Measurements from ENCODE around the gene NOC2L. TPM values are rescaled to one million over a fixed set of nuclear protein-coding genes. Genes with fewer than 3 reads are reported as not detected.
"Not testable (repeated sequence)": the region's sequence is repeated elsewhere in the genome, so short reads cannot be mapped to it uniquely, and the experiment has no call there.

NOC2L gene
- total and polyA plus RNA-seq, 2 experiments from 2014 or later, result 95.4 to 119 TPM

DNA sequence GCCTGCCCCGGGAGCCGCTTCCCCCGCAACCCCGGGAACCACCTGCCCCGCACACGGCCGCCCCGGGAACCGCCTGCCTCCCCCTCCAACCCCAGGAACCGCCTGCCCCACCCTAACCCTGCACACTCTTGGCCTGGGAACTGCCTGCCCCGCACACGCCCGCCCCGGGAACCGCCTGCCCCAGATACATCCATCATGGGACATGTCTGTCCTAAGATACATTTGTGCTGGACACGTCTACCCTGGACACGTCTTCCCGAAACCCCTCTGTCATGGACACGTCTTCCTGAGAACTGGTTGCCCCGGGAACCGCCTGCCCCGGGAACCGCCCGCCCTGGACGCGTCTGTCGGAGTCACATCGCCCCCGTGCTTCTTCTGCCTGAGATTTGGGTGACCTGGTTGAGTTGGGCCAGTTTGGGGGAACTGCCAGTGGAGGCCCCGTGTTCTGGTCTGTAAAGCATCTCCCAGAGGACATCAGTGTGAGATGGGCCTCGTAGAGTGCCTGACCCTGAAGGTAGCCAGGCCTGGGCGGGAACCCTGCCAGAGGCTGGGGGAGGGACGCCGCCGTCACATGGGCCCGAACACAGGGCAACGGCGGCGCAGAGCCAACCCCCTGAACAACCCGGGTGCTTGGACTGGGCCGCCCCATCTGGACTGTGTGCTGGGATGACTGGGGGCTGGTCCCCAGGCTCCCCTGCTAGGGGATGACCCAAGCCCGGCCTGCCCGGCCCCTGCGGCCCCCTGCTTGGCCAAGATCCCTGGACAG, 19.2 kb upstream of the NOC2L start:
- peaks cover 31% of the 10 kb centered on the region for H3K27me3 ChIP-seq
- H3K4me3 ChIP-seq, result no peak overlapping the region
- no peak overlapping the region for H3K27ac ChIP-seq
- H3K36me3 ChIP-seq, result no peaks in the 10 kb centered on the region
- H3K4me1 ChIP-seq (ENCODE audit: low read depth), result peaks cover 3% of the 10 kb centered on the region
- no peak for DNase-seq (ENCODE audit: low read depth in 1 of 2, low spot score in 1 of 2)
- H3K9me3 ChIP-seq (ENCODE audit: low read depth), result no peaks in the 10 kb centered on the region
- TF ChIP-seq, protein P1, sequence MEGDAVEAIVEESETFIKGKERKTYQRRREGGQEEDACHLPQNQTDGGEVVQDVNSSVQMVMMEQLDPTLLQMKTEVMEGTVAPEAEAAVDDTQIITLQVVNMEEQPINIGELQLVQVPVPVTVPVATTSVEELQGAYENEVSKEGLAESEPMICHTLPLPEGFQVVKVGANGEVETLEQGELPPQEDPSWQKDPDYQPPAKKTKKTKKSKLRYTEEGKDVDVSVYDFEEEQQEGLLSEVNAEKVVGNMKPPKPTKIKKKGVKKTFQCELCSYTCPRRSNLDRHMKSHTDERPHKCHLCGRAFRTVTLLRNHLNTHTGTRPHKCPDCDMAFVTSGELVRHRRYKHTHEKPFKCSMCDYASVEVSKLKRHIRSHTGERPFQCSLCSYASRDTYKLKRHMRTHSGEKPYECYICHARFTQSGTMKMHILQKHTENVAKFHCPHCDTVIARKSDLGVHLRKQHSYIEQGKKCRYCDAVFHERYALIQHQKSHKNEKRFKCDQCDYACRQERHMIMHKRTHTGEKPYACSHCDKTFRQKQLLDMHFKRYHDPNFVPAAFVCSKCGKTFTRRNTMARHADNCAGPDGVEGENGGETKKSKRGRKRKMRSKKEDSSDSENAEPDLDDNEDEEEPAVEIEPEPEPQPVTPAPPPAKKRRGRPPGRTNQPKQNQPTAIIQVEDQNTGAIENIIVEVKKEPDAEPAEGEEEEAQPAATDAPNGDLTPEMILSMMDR (IDR thresholded peaks at IDR 0.05; ENCODE audit: low read depth, low read length), result no peak

DNA sequence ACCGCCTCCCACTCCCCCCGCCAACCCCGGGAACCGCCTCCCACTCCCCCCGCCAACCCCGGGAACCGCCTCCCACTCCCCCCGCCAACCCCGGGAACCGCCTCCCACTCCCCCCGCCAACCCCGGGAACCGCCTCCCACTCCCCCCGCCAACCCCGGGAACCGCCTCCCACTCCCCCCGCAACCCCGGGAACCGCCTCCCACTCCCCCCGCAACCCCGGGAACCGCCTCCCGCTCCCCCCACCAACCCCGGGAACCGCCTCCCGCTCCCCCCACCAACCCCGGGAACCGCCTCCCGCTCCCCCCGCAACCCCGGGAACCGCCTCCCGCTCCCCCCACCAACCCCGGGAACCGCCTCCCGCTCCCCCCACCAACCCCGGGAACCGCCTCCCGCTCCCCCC, 17.7 kb upstream of the NOC2L start:
- peaks cover 39% of the 10 kb centered on the region for H3K27me3 ChIP-seq
- not testable (repeated sequence) for H3K36me3 ChIP-seq; DNase-seq (ENCODE audit: low read depth in 1 of 2, low spot score in 1 of 2); H3K27ac ChIP-seq; H3K9me3 ChIP-seq (ENCODE audit: low read depth); H3K4me1 ChIP-seq (ENCODE audit: low read depth); H3K4me3 ChIP-seq

DNA sequence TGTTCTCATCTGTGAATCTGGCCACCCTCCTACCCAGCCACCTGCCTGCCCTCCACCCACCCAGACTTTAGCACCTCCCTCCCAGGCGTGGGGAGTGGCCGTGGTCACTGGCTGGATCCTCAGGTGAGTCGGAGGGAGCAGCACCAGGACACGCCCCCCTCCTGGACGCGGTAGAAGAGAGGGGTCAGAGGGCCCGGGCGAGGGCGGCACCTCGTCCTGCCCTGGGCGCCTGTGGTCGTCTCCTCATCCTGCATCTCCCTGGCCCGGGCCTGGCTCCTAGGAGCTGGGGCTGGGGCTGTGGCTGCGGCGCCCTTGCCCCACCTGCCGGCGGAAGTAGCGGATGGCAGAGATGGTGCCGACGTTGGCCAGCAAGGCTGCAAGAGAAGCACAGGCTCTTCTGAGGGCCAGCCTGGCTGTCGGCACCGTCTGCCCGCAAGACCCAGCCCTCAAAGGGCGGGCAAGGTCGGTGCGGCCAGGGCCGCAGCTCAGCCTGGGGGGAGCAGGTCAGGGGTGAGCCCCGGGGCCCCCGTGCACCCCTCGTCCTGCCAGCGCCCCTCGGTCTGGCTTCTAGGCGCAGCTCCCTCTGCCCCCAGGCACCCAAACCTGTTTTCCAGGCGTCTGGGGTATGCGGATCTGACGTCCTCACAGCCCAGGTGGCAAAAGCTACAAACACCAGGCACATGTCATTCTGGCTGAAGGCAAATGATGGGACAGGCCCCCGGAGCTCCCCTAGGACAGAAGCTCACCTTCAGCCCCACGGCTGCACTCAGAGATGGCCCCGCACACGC, 17.0 kb upstream of the NOC2L start:
- peak; percentile 64 to 77 for DNase-seq (ENCODE audit: low read depth in 1 of 2, low spot score in 1 of 2)
- H3K4me1 ChIP-seq (ENCODE audit: low read depth), result peaks cover 3% of the 10 kb centered on the region
- no peak overlapping the region for H3K4me3 ChIP-seq
- H3K9me3 ChIP-seq (ENCODE audit: low read depth), result no peaks in the 10 kb centered on the region
- H3K27me3 ChIP-seq, result peaks cover 46% of the 10 kb centered on the region
- H3K27ac ChIP-seq, result no peak overlapping the region
- H3K36me3 ChIP-seq, result no peaks in the 10 kb centered on the region
- TF ChIP-seq, protein P1 (IDR thresholded peaks at IDR 0.05; ENCODE audit: low read depth, low read length), result peak; percentile 59

DNA sequence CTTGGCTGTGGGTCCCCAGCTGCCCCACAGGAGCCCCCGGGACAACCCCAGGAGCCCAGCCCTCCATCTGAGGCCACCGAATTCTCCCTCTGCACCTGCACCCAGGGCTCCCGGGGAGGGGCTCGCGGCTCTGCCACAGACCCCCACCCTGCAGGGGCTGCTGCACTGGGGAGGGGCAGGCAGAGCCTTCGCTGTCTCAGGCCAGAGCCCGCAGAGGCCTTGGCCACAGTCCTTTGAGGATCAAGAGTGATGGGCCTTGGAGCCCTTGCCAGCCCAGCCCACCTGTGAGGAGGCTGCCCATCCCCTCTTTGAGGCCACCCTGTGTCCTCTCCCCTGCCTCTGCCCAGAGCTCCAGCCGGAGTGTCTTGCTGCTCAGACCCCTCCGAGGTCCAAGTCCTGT, 16.3 kb upstream of the NOC2L start:
- Histone ChIP-seq H3K9me3 (ENCODE audit: low read depth) (no peaks in the 10 kb centered on the region), H3K4me1 (ENCODE audit: low read depth) (no peaks in the 10 kb centered on the region), H3K27me3 (peaks cover 53% of the 10 kb centered on the region), H3K4me3 (no peak overlapping the region), H3K36me3 (no peaks in the 10 kb centered on the region), H3K27ac (no peak overlapping the region)
- no peak for DNase-seq (ENCODE audit: low read depth in 1 of 2, low spot score in 1 of 2)
- TF ChIP-seq, protein P1 (IDR thresholded peaks at IDR 0.05; ENCODE audit: low read depth, low read length), result no peak

DNA sequence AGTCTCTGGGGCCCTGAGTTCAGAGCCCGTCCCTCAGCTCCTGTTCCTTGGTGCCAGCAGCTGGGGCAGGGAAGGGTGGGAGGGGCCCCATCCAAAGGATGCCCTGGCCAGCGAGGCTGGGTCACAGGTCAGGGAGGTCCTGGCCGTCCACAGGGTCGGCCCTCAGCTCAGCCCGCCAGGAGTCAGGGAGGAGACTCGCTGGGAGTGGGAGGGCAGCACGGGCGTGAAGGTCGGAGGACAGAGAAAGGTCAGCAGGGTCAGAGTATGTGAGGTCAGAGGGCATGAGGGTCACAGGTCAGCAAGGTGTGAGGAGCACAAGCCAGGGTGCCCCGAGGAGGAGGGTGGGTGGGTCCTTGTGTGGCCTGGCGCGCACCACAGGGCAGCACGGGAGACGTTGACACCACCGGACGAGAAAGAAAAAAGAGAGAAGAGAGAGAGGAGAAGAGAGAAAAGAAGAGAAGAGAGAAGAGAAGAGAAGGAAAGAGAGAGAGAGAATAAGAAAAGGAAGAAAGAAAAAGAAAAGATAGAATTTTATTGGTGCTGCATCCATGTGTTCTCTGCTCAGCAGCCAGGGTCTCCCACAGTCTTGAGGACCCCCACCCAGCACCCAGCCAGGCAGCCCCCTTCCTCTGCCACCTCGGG, 15.8 kb upstream of the NOC2L start:
- H3K27me3 ChIP-seq, result peaks cover 59% of the 10 kb centered on the region
- no peaks in the 10 kb centered on the region for H3K36me3 ChIP-seq
- DNase-seq (ENCODE audit: low read depth in 1 of 2, low spot score in 1 of 2), result no peak
- no peaks in the 10 kb centered on the region for H3K9me3 ChIP-seq (ENCODE audit: low read depth)
- H3K27ac ChIP-seq, result no peak overlapping the region
- TF ChIP-seq, protein P1 (IDR thresholded peaks at IDR 0.05; ENCODE audit: low read depth, low read length), result no peak
- H3K4me3 ChIP-seq, result no peak overlapping the region
- no peaks in the 10 kb centered on the region for H3K4me1 ChIP-seq (ENCODE audit: low read depth)
